GM11168 (cell line): ENCODE data around the gene RAPGEF5.

ENCODE experiments used
- in situ Hi-C: fragments of 300-500 bp; cut with MboI; formaldehyde crosslinking; loops from one replicate; pipeline ENCODE4 v1.12.0; 2022; ENCODE audit warnings: low sequenced_read_pairs; ENCODE audit not compliant: unreplicated experiment

The RAPGEF5 gene

DNA sequence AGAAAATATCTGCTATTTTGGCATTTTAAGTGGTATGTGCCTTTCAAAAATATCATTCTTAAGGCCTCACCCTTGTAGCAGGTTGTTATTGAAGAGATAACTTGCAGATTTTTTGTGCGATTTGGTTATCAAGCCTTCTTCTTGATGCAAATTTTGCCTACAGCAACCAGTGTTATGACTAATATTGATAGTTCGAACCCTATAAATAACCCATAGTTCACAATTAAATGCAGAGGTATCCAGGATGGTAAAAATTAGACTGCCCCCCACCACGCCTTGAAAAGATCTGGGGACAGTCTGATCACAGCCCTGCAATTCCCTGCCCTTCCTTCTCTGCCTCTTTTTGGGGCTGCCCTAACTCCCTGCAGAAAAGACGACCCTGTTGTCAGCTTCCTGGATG is 28.4 kb upstream of the RAPGEF5 start:
- in situ Hi-C loops: no loop called here

DNA sequence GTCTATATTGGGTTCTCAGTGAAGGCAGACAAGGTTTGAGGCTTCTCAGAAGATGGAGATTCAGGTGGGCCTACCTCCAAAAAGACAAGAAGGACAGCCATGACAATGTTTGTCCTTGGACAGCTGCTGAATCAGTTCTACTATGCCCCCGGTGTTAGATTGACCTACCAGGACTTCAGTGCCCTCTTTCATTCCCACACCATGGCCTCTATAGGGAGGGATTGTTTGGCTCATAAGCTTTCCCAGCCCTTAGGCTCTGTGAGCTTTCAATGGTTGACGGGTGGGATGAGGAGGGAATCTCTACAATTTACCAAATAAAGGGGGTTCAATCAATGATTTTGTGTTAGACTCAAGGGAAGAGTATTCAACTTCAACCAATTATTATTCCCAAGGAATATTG is 23.4 kb upstream of the RAPGEF5 start:
- in situ Hi-C loops: no loop called here

DNA sequence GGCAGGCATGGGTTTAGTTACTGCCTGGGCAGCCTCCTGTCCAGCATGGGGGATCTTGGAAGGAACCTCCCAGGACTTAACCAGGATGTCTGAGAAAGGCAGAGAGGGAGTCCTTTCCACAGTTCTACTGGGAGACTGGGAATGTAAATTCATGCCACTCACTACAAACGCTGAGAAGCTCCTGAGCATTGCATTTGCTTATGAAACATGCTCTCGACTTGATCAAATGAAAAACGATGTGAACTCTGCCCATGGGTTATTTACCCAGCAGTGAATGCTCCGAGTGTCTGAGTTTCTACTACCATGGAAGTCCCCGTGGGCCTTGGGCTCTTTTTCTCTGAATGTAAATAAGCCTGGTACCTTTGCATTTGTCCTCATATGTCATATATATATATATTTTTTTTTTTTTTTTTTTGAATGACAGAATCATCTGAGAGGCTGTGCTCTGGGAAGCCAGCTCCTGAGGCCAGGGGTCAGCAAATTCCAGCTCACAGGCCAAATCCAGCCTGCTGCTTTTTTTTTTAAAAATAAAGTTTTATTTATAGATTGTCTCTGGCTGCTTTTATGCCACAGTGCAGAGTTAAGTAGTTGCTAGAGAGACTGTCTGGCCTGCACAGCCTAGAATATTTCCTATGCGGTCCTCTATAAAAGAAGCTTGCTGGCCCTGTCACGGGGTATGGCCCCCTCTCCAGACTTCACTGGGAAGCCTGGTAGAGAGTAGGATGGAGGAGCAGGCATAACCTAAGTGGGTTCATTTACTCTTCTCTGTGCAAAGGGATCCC is 21.4 kb upstream of the RAPGEF5 start:
- in situ Hi-C loops: no loop called here

DNA sequence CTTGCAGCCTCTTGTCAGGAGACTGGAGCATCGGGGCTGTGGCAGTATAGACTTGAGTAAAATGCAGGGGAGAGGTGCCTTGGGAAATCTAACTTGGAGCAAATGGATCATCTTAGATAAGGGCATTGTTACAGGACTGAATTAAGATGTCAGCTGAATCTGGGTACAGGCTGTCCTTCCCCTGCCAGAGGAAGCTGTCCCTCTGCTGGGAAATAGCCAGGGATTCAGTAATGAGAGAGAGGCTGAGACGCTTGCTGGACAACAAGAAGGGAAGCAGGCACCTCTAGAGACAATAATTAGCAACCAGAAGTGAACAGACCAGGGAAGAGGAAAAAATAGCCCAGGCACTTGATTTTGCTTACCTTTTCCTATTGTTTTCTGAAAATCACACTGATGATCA is 20.7 kb upstream of the RAPGEF5 start:
- in situ Hi-C loops: no loop called here

DNA sequence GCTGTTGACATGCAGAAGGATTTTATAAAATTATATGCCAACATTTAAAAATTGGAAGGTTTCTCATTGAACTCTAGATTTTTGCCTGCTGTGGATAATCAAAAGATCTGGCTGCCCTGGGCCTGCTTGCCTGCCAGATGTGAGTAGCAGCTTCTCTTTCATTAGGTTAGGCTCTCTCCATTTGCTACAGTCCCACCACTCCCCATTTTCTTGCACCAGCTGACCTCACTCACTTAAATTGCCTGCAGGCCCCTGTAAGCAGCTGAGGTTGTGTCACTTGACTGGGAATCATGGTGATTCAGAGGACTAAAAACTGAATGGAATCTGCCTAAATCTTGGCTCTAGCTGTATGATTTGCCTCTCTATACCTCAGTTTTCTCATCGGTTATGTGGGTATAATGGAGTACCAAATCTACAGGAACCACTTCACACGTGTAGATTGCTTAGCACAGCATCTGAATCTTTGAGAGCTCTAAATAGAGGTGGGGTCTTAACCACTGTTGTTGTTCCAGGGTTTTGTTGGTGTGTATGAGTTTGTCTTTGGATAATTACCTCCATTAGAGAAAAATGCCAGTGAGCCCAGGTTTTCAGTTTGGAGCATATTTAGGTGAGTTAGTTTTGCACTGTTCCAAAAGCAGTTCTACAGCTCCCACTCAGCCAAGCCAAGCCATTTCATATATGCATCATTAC is 18.6 kb upstream of the RAPGEF5 start:
- in situ Hi-C loops: no loop called here

DNA sequence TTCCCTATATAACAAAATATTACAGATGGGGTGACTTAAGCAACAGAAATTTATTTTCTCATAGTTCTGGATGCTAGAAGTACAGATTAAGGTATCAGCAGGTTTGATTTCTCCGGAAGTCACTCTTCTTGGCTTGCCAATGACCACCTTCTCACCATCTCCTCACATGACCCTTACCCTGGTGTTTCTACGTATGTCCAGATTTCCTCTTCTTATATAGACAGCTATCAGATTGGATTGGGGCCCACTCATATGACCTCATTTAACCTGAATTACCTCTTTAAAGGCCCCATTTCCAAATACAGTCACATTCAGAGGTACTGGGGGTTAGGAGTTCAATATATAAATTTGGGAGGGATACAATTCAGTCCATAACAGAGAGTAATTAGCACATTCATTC is 17.0 kb upstream of the RAPGEF5 start:
- in situ Hi-C loops: no loop called here

DNA sequence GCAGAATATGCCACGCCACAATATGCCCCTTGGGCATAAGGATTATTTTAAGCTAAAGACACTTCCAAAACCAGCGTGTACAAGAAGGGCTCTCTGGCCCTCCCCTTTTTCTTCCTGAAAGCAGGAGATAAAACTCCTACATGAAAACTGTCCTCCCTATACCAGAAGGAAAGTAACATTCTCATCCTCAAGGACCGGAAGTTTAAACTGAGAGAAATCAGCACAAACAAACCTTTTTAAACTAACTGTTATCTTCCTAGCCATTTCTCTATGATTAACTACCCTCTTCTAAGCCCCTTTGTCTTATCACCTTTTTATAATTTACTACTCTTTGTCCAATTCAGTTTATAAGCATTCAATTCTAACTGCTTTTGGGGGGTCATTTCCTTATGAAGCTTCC is 16.4 kb upstream of the RAPGEF5 start:
- in situ Hi-C loops: no loop called here

DNA sequence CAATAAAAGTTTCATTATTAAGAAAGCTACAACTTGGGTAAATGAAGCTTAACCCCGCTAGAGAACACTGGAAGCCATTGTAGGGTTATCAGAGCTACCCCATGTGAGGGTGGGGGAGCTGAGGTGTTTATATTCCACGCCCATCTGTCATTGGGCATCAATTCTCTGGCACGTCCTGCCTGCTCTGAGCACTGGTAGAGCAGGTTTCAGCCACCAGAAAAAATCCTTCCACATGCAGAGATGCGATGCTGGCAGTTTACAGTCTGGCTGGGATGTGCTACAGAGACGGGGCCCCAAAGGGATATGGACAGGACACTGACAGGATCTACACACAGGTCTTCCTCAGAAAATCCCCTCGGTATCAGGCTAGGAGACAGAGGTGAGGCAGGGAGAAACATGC is 15.9 kb upstream of the RAPGEF5 start:
- in situ Hi-C loops: no loop called here

DNA sequence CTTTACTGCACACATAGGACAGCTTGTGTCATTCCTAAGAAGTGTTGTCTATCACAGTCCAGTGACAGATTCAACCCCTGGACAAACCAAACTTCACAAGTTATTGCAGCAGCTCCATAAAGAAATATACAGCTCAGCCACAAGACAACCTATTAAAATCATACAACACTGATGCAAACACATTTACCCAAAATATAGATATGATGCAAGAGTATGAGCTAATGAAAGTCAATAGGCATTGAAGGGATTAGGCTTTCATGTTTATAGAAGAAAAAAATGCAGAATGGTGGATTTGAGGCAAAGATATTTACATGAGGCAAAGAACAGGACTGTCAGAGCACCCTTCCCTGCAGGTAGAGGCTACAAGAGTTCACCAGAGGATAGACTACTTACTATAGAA is 14.9 kb upstream of the RAPGEF5 start:
- in situ Hi-C loops: no loop called here

DNA sequence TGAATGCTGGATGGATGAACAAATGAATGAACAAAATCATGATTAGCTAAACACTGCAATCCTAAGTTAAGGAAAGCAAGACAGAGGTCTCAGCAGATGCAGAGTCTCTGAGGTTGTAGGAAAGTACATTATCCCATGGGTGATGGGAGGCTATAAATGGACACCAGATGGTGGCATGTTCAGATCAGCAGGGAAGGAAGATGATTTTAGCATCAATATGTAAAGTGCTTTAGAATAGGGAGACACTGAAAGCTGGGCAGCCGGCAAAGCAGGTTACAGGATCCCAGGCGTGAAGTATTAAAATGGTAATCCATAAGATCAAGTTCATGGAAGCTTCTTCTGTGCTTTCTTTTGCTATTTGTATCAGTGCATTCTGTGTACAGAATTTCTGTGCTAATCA is 7.9 kb upstream of the RAPGEF5 start:
- in situ Hi-C loops: no loop called here

DNA sequence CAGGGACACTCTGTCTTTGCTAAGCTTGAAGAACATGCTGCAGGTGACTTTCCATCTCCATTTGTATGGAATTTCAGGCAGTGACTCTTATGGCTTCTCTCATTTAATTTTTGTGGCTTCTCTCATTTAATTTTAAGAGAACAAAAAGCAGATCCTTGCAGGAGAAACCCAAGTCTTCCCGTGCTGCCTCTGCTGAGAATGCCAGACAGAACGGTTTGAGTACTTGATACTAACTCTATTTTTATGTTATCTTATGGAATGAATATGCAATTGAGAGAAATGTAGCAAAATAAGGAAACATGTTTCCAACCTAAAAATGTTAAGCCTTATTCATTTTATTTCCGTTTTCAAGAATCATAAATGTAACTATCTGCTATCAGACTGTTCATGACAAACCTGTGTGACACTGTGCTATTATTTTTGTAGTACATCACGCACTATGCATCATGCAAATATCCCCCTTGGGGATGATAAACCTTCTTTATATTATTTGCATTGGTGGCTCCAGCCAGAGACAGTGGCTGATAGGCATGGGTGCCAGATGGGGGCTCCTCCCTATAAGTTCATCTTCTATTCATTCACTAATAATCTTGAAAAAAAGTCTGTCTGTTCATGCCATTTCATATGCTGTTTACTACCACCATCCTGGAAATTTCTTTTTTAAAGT is 6.9 kb upstream of the RAPGEF5 start:
- in situ Hi-C loops: no loop called here

DNA sequence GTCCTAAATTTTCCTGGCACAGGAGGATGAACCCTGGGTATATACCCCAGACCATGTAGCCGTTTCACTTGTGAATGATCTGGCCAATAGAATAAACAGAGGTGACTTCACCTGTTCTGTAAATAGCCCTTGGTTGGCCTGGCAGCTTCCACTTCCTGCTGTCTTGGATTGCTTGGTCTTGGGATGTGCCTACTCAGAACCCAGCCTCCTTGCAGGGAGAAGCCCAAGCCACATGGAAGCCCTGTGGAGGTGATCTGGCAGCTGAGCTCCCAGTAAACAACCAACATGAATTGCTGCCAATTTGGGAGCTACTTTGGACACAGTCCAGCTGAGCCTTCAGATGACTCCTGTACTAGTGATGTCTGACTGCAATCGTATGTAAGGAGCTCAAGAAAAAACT is 4.8 kb upstream of the RAPGEF5 start:
- in situ Hi-C loops: no loop called here

DNA sequence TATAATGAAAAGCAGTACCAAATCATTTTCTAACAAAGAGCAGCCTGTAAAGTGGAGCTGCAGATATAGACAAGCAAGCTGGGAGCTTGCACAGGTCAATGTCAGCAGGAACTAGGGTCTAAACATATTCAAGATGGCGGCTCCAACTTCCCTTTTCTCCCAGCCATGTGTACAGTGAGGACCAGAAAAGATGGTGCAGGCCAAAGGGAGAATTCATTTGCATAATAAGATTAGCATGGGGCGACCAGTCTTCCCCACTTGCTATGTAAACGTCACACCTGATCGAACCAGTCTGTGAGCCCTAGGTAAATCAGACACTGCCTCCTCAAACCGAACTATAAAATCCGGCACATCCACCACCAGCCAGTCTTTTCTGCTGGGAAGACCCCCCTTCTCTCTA is 4.4 kb upstream of the RAPGEF5 start:
- in situ Hi-C loops: no loop called here

DNA sequence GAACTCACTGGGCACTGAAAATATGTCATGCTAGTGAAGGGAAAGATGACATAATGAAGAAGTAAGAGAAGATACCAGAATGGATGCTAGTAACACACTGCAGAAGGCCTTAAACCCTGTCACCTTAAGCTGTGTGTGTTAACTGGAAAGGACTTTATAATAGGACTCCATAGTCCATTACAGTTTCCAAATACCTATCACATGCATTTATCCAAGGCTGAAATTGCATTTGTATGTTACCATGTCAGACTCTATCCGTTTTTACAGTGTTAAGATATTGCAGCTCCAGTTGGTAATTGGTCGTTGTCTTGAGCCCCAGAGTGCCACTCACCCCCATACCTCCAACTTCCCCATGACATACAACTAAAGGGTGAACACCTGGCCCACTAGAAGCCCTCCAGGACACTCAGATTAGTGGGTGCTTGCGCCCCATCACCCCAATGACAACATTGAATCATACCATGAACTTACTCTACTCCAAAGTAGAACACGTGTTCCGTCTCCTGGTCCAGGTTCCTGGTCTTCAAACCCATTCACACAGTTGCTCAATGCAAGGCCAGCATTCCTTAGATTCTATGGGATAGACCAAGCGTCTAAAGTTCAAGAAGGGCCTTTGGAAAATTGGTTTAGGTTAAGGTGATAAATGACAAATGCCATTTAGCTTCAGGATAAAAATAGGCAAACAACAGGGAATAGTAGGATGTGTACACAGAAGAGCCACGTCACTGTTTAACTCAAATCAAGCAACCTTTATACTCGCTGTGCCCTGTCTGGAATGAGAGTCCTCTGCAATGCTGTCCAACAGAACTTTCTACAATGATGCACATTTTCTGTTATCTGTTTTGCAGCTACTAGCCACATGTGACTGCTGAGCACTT is 2.1 kb upstream of the RAPGEF5 start:
- in situ Hi-C loops: no loop called here

DNA sequence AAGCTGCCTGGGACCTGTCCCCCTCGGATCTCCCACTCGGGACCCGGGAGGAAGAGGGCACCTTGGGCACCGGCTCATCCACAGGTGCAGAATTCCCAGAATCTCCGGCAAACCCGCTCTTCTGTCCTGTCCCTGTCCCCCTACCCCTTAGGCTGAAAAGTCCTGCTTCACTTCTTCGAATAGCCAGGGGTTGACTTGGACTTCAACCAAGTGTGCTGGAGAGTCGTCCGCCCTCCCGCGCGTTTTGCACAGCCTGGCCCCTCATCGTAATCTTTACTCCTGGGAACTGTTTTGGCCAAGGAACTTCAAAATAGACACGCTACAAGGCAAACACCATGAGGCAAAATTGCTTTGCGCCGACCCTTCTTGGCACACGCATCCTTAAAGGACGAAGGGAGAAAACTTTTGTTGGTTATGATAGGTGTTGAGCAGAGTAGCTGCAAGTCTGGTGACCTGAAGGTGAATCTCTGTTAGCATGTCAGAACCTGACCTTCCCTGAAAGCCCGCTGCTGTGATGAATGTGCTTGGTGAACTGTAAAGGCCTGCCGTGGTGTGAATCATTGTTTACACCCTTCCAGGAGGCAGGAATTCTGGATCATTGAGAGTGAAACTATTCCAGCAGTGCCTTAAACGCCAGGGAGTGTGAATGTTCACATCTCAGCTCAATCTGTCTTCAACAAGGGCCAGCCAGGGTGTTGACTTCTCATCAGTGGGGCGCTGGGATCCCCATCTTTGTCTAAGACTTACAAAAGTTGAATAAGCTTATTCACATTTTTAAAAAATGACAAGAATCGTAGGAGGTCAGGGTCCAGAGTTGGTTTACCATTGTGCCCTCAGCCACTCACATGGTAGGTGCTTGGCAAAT is 589 bp upstream of the RAPGEF5 start:
- in situ Hi-C loops: no loop called here

DNA sequence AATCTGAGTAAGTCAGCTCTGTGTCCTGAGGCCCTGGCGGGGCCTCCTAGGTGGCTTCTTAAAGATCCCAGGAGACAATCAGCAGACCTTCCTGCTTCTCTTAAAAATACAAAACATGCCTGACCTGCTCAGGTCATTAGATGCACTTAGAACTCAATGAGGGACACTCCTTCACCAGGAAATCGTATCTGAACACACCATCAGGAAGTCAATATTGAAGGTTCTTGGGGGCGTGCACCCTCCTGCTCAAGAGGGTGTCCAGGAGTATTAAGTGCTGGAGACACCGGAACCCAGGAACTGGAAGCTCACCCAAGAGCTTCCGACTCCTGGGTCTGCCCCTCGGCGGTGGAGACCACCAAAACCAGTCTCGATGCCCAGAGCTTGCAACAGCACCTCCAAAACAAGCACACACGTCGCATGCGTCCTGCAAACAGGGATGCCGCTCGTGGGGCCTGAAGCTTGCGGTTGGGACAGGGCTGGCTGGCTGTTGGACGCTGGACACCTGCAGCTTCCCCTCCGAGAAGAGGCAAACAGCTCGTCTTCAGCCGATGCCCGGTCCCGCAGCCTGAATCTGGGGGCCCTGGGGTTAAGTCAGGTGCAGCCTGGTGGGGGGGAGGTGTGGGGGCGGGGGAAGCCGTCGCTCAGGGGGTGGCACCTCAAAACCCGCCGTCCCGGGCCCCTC is 803 bp downstream of the RAPGEF5 start:
- in situ Hi-C loops: no loop called here

DNA sequence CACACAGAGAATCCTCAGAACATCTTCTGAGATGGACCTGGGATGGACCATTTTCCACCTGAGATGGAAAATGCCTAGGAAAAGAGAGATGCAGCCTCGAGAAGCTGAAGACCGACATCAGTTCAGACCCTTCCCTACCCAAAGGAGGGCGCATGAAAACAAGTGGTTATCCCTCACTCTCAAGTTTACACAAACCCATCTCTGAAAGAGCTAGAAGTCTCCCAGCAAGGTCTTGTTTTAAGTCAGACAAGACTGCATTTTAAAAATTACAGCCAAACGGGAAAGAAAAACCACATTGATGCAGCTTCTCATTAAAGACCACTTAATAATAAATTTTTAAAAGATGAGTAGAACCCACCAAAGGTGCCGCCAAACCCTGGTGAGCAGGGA is 1.3 kb downstream of the RAPGEF5 start:
- in situ Hi-C loops: no loop called here

DNA sequence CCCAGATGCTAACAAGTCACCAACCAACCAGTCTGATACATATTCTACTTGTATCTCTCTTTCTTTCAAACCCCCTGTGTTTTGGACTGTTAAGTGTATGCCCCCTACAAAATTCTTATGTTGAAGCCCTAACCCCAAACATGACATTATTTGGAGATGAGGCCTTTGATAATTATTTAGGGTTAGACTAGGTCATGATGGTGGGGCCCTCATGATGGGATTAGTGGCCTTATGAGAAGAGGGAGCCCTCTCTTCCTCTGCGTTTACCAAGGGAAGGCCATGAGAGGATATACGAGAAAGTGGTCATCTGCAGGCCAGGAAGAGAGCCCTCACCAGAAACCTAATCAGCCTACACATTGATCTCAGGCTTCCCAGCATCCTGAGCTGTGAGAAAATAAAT is 2.5 kb downstream of the RAPGEF5 start:
- in situ Hi-C loops: no loop called here

DNA sequence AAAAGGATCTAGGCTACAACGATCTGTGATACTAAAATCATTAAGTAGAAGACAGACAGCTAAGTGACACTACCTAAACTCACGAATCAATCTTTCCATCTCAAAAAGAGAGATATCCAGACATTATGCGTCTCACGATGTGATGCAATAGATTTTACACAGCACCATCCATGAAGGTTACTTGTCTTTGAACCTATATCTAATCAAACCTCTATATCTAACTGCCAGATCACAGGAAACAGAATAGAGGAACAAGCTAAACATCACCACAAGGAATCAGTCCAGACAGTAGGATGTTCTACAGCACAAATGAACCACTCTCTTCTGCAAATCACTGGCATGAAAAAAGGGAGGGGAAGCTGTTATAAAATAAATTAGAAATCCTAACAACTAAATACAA is 4.1 kb downstream of the RAPGEF5 start:
- in situ Hi-C loops: no loop called here
